ENCODE measurements around the gene TSGA10IP.
"Not testable (repeated sequence)": the region's sequence is repeated elsewhere in the genome, so short reads cannot be mapped to it uniquely, and the experiment has no call there.

The TSGA10IP gene

GRCh38 chr11:65946655-65947054 is 1.4 kb downstream of the TSGA10IP start:
- TF ChIP-seq CTCF (IDR thresholded peaks at IDR 0.05; ENCODE audit: borderline replicate concordance, insufficient read depth, low read depth, low read length) = no peak
- H3K4me3 ChIP-seq (ENCODE audit: low read depth, low read length) = no peak overlapping the region

- no peak overlapping the region for H3K4me3 ChIP-seq (ENCODE audit: low read depth, low read length)
- no peak for TF ChIP-seq CTCF (IDR thresholded peaks at IDR 0.05; ENCODE audit: borderline replicate concordance, insufficient read depth, low read depth, low read length)
Measured at GRCh38 chr11:65947133-65947532, 1.9 kb downstream of the TSGA10IP start.

GRCh38 chr11:65947603-65948125 is 2.4 kb downstream of the TSGA10IP start:
- no peak for TF ChIP-seq CTCF (IDR thresholded peaks at IDR 0.05; ENCODE audit: borderline replicate concordance, insufficient read depth, low read depth, low read length)
- no peak overlapping the region for H3K4me3 ChIP-seq (ENCODE audit: low read depth, low read length)

- H3K4me3 ChIP-seq (ENCODE audit: low read depth, low read length) = not testable (repeated sequence)
Measured at GRCh38 chr11:65950711-65951110, 5.4 kb downstream of the TSGA10IP start.

GRCh38 chr11:65951641-65952040 is 6.4 kb downstream of the TSGA10IP start:
- H3K4me3 ChIP-seq (ENCODE audit: low read depth, low read length) = not testable (repeated sequence)

- no peak overlapping the region for H3K4me3 ChIP-seq (ENCODE audit: low read depth, low read length)
Measured at GRCh38 chr11:65952052-65952521, 6.8 kb downstream of the TSGA10IP start.

GRCh38 chr11:65953471-65953870 is 8.2 kb downstream of the TSGA10IP start:
- TF ChIP-seq CTCF (IDR thresholded peaks at IDR 0.05; ENCODE audit: borderline replicate concordance, insufficient read depth, low read depth, low read length) = no peak
- no peak overlapping the region for H3K4me3 ChIP-seq (ENCODE audit: low read depth, low read length)

More at GRCh38 chr11:65952052-65952521, 6.8 kb downstream of the TSGA10IP start:
- TF ChIP-seq CTCF (IDR thresholded peaks at IDR 0.05; ENCODE audit: borderline replicate concordance, insufficient read depth, low read depth, low read length) = no peak

GRCh38 chr11:65954771-65955170 is 9.5 kb downstream of the TSGA10IP start:
- TF ChIP-seq CTCF (IDR thresholded peaks at IDR 0.05; ENCODE audit: borderline replicate concordance, insufficient read depth, low read depth, low read length) = no peak
- H3K4me3 ChIP-seq (ENCODE audit: low read depth, low read length) = no peak overlapping the region

Measured in GM12875 (cell line).